Astrocyte (in vitro differentiated cells and primary cell): Measurements from ENCODE around the gene UNC5B.
A peak's percentile ranks its signal among the peaks of the same experiment; 100 is the strongest.

ENCODE experiments used
- EZH2 ChIP-seq: IDR thresholded peaks from 2 replicates; pipeline ENCODE4 v1.6.1; 2012; ENCODE audit warnings: mild to moderate bottlenecking, low read length, inconsistent platforms; ENCODE audit not compliant: insufficient read depth
- TF ChIP-seq, protein P1 (sequence below): IDR thresholded peaks from 2 replicates; pipeline ENCODE4 v1.5.1; 2011; ENCODE audit warnings: low read depth, mild to moderate bottlenecking, inconsistent platforms, low read length, moderate library complexity; ENCODE audit not compliant: insufficient read depth

DNA sequence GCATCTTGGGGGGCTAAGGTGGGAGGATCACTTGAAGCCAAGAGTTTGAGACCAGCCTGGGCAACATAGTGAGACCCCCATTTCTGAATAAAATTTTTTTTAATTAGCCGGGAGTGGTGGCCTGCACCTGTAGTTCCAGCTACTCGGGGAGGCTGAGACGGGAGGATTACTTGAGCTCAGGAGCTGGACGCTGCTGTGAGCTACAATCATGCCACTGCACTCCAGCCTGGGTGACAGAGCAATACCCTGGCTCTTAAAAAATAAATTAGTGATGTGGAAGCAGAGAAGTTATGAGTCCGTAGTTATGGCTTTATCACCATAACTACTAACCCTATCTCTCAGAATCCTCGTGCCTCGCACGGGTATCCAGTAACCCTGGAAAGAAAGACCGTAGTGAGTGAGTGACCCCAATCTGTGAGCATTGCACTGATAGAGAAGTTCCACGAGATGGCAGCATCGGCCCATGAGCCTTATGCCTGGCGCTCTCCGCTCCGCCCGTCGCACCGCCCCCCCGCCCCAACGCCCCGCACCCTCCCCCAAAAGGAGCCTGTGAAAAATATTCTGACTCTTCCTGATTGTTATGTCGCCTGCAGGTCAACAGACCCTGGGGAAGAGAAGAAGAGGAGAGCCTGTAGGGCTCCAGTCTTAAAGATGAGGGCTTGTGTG, 101.8 kb downstream of the UNC5B start:
- TF ChIP-seq, protein P1, sequence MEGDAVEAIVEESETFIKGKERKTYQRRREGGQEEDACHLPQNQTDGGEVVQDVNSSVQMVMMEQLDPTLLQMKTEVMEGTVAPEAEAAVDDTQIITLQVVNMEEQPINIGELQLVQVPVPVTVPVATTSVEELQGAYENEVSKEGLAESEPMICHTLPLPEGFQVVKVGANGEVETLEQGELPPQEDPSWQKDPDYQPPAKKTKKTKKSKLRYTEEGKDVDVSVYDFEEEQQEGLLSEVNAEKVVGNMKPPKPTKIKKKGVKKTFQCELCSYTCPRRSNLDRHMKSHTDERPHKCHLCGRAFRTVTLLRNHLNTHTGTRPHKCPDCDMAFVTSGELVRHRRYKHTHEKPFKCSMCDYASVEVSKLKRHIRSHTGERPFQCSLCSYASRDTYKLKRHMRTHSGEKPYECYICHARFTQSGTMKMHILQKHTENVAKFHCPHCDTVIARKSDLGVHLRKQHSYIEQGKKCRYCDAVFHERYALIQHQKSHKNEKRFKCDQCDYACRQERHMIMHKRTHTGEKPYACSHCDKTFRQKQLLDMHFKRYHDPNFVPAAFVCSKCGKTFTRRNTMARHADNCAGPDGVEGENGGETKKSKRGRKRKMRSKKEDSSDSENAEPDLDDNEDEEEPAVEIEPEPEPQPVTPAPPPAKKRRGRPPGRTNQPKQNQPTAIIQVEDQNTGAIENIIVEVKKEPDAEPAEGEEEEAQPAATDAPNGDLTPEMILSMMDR, result peak; percentile 58
- no peak for TF ChIP-seq EZH2
